Stimulated activated CD8-positive, alpha-beta memory T cell treated with anti-CD3 and anti-CD28 coated beads, Interleukin-12 subunit alpha, Interleukin-12 subunit beta, amount 100 ng/mL, for 4 hours (primary cell): Measurements from ENCODE around the gene IRAK1.

Experiments used
- DNase-seq: peaks from one replicate; pipeline ENCODE4 v3.0.0-alpha.2; 2020; ENCODE audit warnings: low read depth

IRAK1 gene

DNA sequence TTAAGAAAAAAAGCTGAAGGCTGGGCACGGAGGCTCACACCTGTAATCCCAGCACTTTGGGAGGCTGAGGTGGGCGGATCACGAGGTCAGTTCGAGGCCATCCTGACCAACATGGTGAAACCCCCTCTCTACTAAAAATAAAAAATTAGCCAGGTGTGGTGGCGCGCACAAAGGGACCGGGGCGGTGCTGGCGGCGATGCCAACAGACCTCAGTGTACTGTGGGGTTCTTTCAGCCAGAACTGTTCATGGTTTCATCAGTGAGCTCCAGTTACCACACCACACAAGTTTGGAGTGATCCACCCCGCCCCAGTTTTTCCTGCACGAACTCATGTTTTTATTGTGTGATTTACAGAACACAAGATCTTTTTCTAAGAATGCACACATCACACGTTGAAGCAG, 21.2 kb upstream of the IRAK1 start:
- DNase-seq, result no peak

DNA sequence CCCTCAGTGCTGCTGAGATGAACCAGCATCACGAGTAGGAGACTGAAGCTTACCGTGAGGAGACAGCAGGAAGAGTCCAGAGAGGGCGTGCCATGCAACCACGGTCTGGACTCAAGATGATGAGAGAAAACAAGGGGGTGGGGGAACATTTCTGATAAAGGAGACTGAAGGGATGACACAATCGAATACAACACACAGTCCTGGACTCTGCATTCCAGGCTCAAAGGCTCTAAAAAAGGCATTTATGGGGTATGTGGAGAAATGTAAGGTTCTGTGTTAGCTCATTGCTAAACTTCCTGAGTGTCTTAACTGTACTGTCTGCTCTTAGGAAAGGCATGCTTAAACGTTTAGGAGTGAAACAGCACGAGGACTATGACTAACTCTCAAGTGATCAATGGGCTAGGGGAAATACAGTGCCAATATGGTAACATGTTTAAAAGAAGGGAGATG, 20.6 kb upstream of the IRAK1 start:
- DNase-seq, result no peak

DNA sequence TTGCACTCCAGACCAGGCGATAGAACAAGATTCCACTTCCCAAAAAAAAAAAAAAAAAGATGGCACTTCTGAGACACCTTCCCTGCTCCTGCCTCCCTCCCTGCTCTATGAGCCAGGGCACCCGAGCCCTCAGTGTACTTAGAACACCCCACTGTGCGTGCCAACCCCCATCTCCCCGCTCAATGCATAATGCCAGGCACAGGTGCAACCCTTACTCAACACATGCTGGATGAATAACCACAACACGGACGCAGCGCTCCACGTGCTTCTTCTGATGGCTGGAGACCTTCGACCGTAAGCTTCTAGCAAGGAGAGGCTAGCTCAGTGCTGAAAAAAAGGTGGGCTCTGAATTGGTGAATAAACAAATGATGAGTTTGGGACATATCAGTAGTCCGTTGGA, 19.9 kb upstream of the IRAK1 start:
- no peak for DNase-seq

DNA sequence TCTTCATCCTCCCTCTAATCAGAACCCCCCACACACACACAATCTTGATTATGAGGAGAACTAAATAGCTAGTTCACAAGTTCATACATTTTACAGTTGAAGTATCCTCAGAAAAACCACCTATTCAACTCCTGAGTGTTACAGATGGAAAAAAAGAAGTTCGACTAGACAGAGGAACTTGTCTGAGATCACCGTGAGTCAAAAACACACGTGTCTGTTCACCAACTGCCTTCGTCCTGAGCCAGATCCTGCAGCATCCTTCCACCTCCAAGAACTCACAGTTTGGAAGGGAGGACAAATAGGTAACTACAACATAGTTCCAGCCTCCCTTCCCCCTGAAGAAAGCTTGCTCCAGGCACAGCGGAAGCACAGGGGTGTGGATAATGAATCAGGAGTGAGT, 19.0 kb upstream of the IRAK1 start:
- no peak for DNase-seq

DNA sequence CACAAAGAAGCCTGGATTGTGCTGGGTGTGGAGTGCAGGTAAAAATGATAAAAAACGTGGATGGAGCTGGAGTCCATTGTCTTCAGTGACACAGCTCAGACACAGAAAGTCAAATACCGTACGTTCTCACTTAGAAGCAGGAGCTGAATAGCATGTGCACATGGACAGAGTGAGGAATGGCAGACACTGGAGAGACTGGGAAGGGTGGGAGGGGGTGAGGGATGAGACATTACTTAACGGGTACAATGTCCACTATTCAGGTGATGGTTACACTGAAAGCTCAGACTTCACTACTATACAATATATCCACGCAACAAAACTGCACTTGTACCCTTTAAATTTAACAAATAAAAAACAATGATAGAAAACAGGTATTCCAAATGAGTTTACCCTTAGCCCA, 18.1 kb upstream of the IRAK1 start:
- no peak for DNase-seq

DNA sequence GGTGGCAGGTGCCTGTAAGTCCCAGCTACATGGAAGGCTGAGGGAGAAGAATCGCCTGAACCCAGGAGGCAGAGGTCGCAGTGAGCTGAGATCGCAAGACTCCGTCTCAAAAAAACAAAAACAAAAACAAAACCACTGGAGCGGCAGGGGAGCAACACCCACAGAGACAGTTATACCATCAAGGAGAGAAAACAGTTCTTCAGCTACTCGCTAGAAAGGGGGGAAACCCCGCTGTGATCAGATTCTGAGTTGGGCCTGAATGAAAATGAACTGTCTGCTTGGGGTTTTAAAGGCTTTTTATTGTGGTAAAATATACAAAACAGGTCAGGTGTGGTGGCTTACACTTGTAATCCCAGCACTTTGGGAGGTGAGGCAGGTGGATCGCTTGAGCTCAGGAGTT, 16.8 kb upstream of the IRAK1 start:
- DNase-seq, result no peak

DNA sequence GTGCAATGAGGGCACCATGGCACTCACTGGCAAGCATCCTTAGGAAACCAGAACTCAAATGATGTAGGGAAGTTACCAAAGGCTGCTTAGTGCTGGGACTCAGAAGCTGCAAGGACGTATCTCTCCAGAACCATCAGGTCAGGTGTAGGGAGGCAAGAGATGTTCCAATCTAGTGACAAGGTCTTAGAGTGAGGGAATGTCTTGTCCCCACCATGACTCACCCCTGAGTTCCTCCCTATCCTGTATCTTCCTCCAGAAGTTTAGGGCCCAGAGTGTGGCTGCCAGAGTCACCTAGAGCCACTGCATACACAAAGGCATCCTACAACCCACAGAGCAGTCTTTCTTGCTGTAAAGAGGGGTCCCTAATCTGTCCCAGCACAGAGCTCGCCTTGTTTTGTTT, 14.1 kb upstream of the IRAK1 start:
- no peak for DNase-seq

DNA sequence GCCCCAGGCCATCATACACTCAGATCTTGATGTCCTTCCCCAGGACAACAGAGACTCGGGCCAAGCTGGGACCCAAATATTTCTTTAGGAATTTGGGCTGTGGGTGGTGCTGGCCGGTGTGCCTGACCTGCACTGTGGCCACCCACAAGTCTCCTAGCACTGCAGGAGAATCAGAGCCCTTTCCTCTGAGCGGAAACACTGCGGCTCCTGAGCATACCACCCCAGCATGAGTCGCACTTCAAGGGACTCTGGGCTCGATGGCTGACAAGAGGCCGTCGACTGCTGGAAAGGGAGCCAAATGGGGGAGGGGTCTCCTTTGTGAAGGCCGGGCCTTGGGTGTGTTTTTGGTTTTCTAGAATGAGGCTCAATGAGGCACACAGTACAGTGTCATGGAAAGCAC, 13.0 kb upstream of the IRAK1 start:
- no peak for DNase-seq

DNA sequence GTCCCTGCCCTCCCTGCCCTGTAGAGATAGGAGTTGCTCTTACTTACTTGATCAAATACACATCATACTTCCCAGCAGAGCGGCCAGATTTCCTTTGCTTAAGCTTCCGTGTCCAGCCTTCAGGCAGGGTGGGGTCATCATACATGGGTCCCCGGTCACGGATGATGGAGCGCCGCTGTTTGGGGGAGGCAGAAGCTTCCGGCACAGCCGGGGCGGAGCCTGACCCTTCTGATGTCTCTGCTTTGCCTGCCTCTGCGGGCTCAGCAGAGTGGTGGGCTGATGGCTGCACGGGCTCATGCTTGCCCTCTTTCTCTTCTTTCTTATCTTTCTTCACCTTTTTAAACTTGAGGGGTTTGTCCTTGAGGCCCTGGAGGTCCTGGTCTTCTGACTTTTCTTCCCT, 12.5 kb upstream of the IRAK1 start:
- DNase-seq, result no peak

DNA sequence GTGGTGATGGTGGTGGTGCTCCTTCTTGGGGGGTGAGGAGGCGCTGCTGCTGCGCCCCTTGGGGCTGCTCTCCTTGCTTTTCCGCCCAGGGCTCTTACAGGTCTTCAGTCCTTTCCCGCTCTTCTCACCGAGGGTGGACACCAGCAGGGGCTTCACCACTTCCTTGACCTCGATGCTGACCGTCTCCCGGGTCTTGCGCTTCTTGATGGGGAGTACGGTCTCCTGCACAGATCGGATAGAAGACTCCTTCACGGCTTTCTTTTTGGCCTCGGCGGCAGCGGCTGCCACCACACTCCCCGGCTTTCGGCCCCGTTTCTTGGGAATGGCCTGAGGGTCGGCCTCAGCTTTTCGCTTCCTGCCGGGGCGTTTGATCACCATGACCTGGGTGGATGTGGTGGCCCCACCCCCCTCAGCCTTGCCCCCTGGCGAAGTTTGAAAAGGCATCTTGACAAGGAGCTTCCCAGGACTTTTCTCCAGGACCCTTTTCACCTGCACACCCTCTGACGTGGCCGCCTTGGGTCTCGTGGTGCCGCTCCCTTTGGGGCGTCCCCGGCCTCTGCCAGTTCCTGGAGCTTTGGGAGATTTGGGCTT, 11.1 kb upstream of the IRAK1 start:
- DNase-seq, result no peak

DNA sequence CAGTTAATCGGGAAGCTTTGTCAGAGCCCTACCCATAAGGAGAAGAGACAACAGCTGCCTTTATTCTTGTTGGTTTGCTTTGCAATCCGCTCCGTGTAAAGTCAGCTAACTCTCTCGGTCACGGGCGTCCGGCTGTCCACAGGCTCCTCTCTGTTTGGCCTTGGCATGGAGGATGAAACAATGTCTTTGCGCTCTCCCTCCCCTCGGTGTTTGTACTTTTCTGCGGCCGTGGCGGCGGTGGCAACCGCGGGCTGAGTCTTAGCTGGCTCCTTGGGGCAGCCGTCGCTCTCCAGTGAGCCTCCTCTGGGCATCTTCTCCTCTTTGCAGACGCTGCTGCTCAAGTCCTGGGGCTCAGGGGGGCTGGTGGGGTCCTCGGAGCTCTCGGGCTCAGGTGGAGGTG, 10.6 kb upstream of the IRAK1 start:
- DNase-seq, result no peak

DNA sequence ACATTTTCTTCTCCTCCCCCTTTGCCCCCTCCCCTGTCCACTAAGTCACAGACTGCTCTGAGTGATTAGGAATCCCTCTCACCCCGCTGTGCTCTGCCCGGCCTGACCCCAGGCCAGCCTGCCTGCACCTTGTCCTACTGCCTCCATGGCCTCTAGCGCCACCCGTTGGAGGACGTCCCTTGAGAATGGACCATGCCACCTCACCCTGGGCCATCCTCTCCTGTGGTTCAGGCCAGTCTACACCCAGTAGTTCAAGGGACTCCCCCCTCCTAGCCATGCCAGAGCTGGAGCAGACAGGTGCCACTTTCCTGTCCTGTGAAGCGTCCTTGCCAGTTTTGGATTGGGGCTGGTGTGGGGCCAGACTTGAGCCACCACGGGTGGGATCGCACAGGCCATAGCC, 9.7 kb upstream of the IRAK1 start:
- DNase-seq, result no peak

DNA sequence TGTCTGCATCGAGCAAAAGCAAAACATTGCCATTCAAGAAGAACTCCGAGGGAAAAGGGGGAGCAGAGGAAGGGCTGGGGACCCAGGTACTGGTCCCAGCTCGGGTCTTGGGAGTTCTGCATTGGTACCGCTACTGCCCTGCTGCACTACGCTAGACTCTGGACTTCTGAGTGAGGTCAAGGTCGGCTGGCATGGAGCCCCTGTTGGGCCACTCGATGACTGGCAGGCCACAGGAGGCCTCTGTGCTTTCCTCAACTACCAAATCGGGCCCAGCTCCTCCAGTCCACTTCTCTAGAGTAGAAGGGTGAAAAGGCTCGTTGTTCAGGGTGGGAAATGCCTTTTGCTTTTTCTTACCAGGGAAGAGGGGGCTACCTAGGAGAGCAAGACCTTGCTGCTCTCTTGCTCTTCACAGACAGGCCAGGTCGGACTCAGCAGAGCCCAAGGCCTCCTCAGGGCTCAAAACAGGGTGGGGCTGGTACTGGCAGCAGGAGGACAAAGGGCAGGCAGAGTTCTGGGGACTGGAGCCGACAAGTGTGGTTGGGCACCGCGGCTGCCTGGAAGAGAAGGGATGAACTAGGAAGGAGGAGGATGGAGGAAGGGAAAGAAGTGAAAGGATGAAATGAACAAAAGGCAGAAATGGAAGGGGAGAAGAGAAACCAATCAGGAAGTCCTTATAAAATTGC, 8.9 kb upstream of the IRAK1 start:
- DNase-seq, result no peak

DNA sequence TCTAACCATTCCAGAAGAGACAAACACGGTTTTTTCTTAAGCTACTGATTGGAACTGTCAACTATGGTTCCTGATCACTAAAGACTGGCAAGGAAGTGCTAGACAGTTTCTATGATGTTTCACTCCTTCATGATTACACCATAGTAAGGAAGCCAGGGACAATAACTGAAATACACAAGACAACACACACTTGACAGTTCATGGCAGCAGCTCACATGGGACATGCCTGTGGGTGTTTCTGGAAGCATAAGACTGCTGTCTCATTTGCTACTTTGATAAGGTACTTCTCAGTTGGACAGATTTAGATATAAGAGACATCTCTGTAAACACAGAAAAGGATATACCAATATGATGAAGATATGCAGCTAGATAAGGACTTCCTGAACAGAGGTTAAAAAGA, 8.3 kb upstream of the IRAK1 start:
- no peak for DNase-seq

DNA sequence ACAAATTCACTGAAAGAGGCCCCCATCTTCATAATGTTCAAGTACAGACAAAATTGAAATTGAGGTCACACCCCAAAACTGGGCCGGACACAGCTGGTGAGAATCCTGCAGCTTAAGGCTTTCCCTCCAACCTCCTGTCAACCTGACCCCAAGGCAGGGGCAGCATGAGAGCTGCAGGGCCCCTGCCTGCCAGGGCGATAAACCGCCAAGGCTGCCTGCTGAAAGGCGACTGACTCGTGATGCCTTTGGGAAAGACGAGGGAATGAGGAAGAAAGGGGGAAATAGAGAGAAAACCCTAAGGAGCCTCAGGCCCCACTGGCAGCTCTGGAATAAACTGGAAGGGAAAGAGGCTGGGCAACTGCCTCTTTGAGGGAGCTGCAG, 7.3 kb upstream of the IRAK1 start:
- no peak for DNase-seq

DNA sequence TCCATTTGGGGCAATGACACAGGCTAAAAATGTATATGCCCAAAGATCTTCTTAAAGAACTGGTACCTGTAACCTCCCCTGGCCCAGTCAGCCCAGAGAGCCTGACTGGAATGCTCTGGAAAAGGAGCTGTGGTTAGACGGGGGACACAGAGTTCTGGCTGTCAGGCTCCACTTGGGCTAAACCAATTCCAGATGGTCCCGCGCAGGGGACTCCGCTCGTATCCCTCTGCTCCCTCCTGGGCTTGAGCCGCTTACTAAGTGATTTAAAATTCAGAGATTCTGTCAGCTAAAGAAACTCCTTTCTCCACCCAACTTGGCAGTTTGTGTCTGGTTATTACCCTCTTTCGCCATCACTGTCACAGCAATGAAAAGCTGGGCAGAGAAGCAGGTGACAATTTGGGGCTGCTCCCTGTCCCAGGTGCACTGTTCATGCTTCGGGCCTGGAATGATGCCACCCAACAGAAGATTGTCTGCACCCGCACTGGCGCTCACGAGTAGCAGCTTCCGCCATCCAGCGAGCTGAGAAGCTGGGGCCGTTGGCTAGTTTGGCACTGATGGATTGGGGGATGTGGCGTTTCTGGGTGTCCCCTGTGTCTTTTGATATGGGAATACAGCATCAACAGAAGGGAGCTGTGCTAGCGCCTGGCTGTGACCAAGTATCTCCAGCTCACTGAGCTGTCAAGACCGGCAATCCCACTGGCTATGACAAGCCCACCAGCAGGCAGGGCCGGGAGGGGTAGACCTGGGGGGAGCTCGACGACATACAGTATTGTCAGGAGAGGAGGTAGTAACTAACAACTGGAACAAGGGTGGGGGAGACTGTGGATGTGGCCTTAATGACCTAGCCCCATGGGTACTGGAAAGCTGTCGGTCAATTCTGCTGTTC, 6.7 kb upstream of the IRAK1 start:
- DNase-seq, result no peak

DNA sequence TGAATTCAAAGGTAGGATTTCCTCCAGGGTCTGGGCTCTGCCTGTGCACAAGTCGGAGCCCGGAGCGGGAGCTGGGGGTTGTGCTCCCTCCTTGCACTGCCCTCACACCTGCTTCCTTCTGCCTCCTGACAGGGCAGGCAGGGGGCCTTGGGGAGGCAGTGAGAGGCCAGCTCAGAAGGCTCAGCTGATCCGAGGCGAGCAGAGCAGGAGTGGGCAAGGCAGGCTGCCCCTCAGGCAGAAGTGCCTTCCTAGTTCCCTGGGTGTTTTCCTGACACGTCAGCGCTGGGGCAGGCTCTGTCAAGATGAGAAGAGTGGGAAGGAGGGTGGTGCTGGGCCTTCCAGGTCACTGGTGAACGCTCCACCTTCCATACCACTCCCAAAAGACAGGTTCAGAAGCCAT, 5.5 kb upstream of the IRAK1 start:
- DNase-seq, result no peak

DNA sequence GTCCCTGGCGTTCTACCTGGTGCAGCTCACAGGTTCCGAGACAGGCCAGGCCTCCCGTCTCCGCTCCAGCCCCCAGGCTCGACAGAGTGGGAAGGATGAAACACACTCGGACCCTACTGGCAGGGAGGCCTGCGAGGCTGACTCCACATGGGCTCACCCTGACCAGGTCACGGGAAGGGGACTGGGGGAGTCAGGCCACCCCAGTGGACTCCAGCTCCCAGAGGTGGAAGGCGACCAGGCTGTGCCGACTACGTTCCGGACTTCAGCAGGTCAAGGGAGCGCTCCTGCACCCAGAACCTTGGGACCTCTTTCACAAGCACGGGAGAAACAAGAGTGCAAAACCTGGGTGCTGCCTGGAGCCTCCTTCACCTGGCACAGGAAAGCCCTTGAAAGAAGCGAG, 4.6 kb upstream of the IRAK1 start:
- DNase-seq, result no peak

DNA sequence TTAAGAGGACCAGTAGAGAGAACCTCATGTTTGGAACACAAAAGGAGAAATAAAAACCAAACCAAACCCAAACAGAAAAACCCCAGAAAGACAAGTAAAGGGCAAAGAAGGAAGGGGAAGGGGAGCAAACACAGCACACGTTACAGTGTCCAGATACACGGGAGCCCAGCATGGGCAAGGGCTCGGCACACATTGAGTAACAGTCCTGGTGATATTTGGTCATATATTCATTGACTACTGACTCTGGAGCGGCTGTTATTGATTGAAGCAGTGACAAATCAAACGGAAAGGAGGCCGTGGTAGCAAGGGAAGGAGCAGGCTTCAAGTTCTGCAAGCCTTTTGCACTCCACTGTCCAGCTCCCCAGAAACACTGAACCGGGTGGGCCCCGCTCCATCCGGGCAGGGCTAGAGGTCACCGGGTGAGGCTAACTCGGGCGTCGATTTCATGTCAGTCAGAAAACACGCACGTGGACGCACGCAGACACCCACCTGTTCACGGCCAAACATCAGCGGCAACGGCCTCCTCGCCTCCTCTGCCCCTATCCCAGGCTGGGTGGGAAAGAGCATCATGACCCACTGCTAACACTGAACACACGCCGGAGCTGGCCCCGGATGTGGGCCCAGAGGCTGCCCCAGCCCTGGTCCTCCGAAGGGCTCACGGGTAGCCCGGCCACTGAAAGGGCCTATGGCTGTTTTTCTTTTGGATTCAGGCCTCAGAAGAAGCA, 3.7 kb upstream of the IRAK1 start:
- no peak for DNase-seq

DNA sequence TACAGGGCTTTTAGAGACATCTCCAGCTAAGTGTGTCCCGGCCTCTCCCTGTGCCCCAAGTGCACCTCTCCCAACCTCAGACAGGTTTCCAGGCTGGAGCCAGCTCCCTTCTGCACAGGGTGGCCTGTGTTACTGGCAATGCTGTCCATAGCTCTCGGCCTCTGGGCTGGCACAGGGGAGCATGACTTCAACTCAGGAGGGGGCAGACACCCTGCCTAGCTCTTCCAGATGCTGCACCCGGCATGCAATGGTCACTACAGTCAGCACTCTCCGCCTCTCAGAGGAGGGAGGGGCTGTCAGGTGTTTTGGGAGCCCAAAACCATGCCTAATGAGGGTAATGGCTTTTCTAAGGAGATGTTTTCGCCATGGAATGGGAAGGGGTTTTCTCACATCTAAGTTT, 2.4 kb upstream of the IRAK1 start:
- no peak for DNase-seq

DNA sequence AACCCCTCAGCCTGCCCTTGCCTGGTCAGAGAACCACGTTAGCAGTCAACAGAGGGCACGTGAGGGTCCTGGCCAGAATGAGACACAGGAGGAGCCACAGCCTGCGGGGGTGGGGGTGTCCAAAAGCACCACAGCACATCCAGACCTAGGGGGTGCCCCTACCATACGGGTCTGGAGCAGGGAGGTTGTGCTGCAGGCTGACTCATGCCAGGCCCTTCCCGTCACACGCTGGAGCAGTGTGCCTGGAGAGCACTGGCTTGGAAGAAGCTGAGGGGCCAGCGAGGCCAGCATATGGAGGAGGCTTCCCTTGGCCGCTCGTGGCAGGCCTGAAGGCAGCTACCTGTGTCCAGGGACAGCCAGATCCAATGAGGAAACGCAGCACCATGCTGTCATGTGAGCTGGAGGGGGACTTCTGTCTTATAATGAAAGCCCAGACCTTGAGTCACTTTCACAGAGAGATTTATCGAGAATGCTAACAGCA, 1.5 kb upstream of the IRAK1 start:
- DNase-seq, result no peak

DNA sequence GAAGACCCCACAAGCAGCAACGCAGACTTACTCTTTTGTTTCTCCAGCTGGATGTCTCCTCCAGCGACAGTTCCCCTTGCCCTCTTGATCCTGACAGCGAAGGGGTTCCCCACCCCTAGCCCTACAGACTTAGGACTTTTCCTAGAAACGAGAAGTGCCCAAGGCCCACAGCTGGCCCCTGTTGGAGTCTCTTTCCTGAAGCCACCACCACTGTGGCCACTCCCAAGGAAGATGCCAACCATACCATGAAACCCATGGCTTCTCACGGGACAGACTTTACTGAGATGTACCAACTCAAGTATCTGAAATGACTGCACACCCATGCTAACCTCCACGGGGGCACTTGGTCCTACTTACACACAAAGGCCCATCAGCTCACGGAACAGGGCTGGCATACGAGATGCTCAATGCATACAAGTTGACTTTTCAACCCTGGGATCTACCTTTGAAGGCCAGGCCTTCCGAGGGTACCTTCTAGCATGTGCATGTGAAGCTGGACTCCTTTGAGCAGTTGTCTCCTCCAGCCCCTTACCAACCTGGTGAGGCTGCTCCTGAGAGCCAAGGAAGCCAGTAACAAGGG, 924 bp upstream of the IRAK1 start:
- DNase-seq, result no peak
